A549 (cell line): ENCODE data around the gene MEI1.

Experiments
- EP300 ChIP-seq, 2 experiments: fragments of >200 bp; sonication (Bioruptor Twin); formaldehyde crosslinking; IDR thresholded peaks; 2 replicates in 1 of 2; 3 replicates in 1 of 2; pipeline ENCODE4 v1.6.1; 2016 to 2017
- POLR2A ChIP-seq: IDR thresholded peaks from 2 replicates; pipeline ENCODE4 v1.6.1; 2012; ENCODE audit warnings: mild to moderate bottlenecking, low read length
- TF ChIP-seq, protein P1 (sequence below): fragments of >200 bp; sonication (Bioruptor Twin); formaldehyde crosslinking; IDR thresholded peaks from 3 replicates; pipeline ENCODE4 v1.5.1; 2016
- TF ChIP-seq, protein P2 (sequence below): fragments of 150-350 bp; IDR thresholded peaks from 2 replicates; pipeline ENCODE4 v1.6.1; 2014; ENCODE audit warnings: low read depth, mild to moderate bottlenecking, low read length

DNA sequence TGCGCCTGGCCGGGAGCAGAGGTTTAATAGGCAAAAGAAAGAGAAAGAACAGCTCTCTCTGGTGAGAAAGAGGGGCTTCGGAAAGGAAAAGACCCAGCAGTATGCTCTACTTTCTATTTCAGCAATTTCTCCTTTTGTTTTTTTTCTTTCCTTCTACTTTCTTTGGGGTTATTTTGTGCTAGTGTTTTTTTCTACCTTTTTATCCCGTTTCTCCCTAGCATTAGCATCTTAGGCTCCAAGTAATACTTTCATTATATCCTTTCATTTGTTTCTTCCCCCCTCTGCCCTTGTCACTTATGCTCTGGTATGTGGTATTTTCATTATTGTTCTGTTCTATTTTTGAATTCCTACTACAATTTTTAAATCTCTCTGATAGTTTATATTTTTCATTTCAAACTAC lies 15.1 kb upstream of the MEI1 start:
- TF ChIP-seq, protein P1, sequence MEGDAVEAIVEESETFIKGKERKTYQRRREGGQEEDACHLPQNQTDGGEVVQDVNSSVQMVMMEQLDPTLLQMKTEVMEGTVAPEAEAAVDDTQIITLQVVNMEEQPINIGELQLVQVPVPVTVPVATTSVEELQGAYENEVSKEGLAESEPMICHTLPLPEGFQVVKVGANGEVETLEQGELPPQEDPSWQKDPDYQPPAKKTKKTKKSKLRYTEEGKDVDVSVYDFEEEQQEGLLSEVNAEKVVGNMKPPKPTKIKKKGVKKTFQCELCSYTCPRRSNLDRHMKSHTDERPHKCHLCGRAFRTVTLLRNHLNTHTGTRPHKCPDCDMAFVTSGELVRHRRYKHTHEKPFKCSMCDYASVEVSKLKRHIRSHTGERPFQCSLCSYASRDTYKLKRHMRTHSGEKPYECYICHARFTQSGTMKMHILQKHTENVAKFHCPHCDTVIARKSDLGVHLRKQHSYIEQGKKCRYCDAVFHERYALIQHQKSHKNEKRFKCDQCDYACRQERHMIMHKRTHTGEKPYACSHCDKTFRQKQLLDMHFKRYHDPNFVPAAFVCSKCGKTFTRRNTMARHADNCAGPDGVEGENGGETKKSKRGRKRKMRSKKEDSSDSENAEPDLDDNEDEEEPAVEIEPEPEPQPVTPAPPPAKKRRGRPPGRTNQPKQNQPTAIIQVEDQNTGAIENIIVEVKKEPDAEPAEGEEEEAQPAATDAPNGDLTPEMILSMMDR = no peak
- no peak for TF ChIP-seq POLR2A
- TF ChIP-seq, protein P2, sequence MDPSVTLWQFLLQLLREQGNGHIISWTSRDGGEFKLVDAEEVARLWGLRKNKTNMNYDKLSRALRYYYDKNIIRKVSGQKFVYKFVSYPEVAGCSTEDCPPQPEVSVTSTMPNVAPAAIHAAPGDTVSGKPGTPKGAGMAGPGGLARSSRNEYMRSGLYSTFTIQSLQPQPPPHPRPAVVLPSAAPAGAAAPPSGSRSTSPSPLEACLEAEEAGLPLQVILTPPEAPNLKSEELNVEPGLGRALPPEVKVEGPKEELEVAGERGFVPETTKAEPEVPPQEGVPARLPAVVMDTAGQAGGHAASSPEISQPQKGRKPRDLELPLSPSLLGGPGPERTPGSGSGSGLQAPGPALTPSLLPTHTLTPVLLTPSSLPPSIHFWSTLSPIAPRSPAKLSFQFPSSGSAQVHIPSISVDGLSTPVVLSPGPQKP = no peak
- TF ChIP-seq EP300 (IDR thresholded peaks at IDR 0.05) = no peak
